GM19397 (cell line): Measurements from ENCODE around the gene TNFRSF21.
"Not testable (repeated sequence)": the region's sequence is repeated elsewhere in the genome, so short reads cannot be mapped to it uniquely, and the experiment has no call there.

Source experiments
- ATAC-seq: cut with Tn5 transposase; IDR thresholded peaks from one replicate; pipeline ENCODE4 v1.9.1; 2021; ENCODE audit warnings: mild to moderate bottlenecking, moderate library complexity; ENCODE audit not compliant: unreplicated experiment

TNFRSF21 gene

GRCh38 chr6:47230579-47230978 is 79.1 kb downstream of the TNFRSF21 start:
- ATAC-seq, result no peak

GRCh38 chr6:47229255-47229654 is 80.5 kb downstream of the TNFRSF21 start:
- ATAC-seq, result no peak

- not testable (repeated sequence) for ATAC-seq
Measured at GRCh38 chr6:47228093-47228492, 81.6 kb downstream of the TNFRSF21 start.

- ATAC-seq, result not testable (repeated sequence)
Measured at GRCh38 chr6:47223251-47223650, 86.5 kb downstream of the TNFRSF21 start.

- ATAC-seq, result no peak
Measured at GRCh38 chr6:47221565-47221964, 88.1 kb downstream of the TNFRSF21 start.

GRCh38 chr6:47209632-47210031 is 100.1 kb downstream of the TNFRSF21 start:
- ATAC-seq, result no peak

GRCh38 chr6:47207261-47207660 is 102.4 kb downstream of the TNFRSF21 start:
- no peak for ATAC-seq

- no peak for ATAC-seq
Measured at GRCh38 chr6:47206626-47207025, 103.1 kb downstream of the TNFRSF21 start.

GRCh38 chr6:47203938-47204611 is 105.6 kb downstream of the TNFRSF21 start:
- ATAC-seq, result no peak

- peak; percentile 83 for ATAC-seq
Measured at GRCh38 chr6:47203266-47203937, 106.3 kb downstream of the TNFRSF21 start.

GRCh38 chr6:47202644-47203205 is 107.0 kb downstream of the TNFRSF21 start:
- ATAC-seq, result no peak

- ATAC-seq, result no peak
Measured at GRCh38 chr6:47200536-47201334, 109.0 kb downstream of the TNFRSF21 start.

- no peak for ATAC-seq
Measured at GRCh38 chr6:47197682-47198640, 111.7 kb downstream of the TNFRSF21 start.

GRCh38 chr6:47196113-47196512 is 113.6 kb downstream of the TNFRSF21 start:
- ATAC-seq, result no peak

GRCh38 chr6:47195011-47195650 is 114.6 kb downstream of the TNFRSF21 start:
- ATAC-seq, result no peak

GRCh38 chr6:47188588-47189021 is 121.1 kb downstream of the TNFRSF21 start:
- ATAC-seq, result no peak

- ATAC-seq, result no peak
Measured at GRCh38 chr6:47187893-47188587, 121.7 kb downstream of the TNFRSF21 start.

GRCh38 chr6:47187113-47187512 is 122.6 kb downstream of the TNFRSF21 start:
- no peak for ATAC-seq

- no peak for ATAC-seq
Measured at GRCh38 chr6:47182291-47182957, 127.3 kb downstream of the TNFRSF21 start.
